PC-3 (cell line): Measurements from ENCODE around the gene GATA2. TPM values are rescaled to one million over a fixed set of nuclear protein-coding genes. Genes with fewer than 3 reads are reported as not detected.

Experiments used
- ATAC-seq: fragments of 200-7000 bp; cut with Tn5 transposase; 2 replicates; pipeline ENCODE4 v1.9.1; 2020; ENCODE audit warnings: mild to moderate bottlenecking, moderate library complexity
- Bru-seq: library from RNA; stranded (reverse); fragments of 400-500 nt; gene quantifications from one replicate; lab custom pipeline; 2021; lab: Mats Ljungman, UMichigan
- BruChase-seq, 2 experiments: library from RNA; stranded (reverse); fragments of 400-500 nt; gene quantifications; one replicate each; lab custom pipeline; 2021; lab: Mats Ljungman, UMichigan
- BruUV-seq: library from RNA; stranded (reverse); fragments of 400-500 nt; replicated peaks from 2 replicates; lab custom pipeline; 2021; lab: Mats Ljungman, UMichigan
- CTCF ChIA-PET: fragments of 300-600 bp; sonication (Branson Sonifier 250); formaldehyde crosslinking; loops from one replicate; lab custom pipeline; 2022; ENCODE audit warnings: antibody characterized with exemption; lab: Charles Lee
- POLR2A ChIA-PET: fragments of 300-600 bp; sonication (Branson Sonifier 250); formaldehyde crosslinking; loops from one replicate; lab custom pipeline; 2022; ENCODE audit warnings: antibody characterized with exemption; ENCODE audit not compliant: unreplicated experiment; lab: Charles Lee
- DNase-seq: peaks from one replicate; pipeline ENCODE4 v3.0.0-alpha.2; 2015
- H2AFZ ChIP-seq: fragments of 300-600 bp; sonication (generic); 2 replicates; pipeline ENCODE4 v1.6.0; 2016; ENCODE audit warnings: antibody characterized with exemption, low read length
- H3F3A ChIP-seq: fragments of 300-600 bp; sonication (generic); one replicate; pipeline ENCODE4 v1.6.0; 2017; ENCODE audit warnings: antibody characterized with exemption, low read length, control low read depth, mild to moderate bottlenecking; ENCODE audit not compliant: unreplicated experiment
- H3K27ac ChIP-seq: fragments of 300-600 bp; sonication (generic); 2 replicates; pipeline ENCODE4 v1.5.1; 2016; ENCODE audit warnings: mild to moderate bottlenecking, low read length
- H3K27me3 ChIP-seq: fragments of 300-600 bp; sonication (generic); 2 replicates; pipeline ENCODE4 v1.6.1; 2016; ENCODE audit warnings: low read length, mixed read lengths
- H3K36me3 ChIP-seq: fragments of 300-600 bp; sonication (generic); 2 replicates; pipeline ENCODE4 v1.6.1; 2016; ENCODE audit warnings: low read depth, mixed run types, low read length, mixed read lengths
- H3K4me1 ChIP-seq: fragments of 300-600 bp; sonication (generic); 2 replicates; pipeline ENCODE4 v1.5.1; 2016; ENCODE audit warnings: low read length; ENCODE audit not compliant: insufficient read depth
- H3K4me2 ChIP-seq: fragments of 300-600 bp; sonication (generic); 2 replicates; pipeline ENCODE4 v1.6.0; 2016; ENCODE audit warnings: low read length
- H3K4me3 ChIP-seq: fragments of 300-600 bp; sonication (generic); 2 replicates; pipeline ENCODE4 v1.5.1; 2016; ENCODE audit warnings: mild to moderate bottlenecking, low read length, mixed read lengths
- H3K79me2 ChIP-seq: fragments of 300-600 bp; sonication (generic); 2 replicates; pipeline ENCODE4 v1.6.1; 2017; ENCODE audit warnings: low read length, mixed read lengths
- H3K9ac ChIP-seq: fragments of 300-600 bp; sonication (generic); 2 replicates; pipeline ENCODE4 v1.6.0; 2016; ENCODE audit warnings: mild to moderate bottlenecking, low read length
- H3K9me2 ChIP-seq: fragments of 300-600 bp; sonication (generic); replicated peaks from 2 replicates; pipeline ENCODE4 v1.6.1; 2016; ENCODE audit warnings: mixed run types, low read length, mixed read lengths
- H3K9me3 ChIP-seq: fragments of 300-600 bp; sonication (generic); 2 replicates; pipeline ENCODE4 v1.6.1; 2016; ENCODE audit warnings: low read length, mixed read lengths
- H4K20me1 ChIP-seq: fragments of 300-600 bp; sonication (generic); 2 replicates; pipeline ENCODE4 v1.6.1; 2016; ENCODE audit warnings: low read length, mixed read lengths
- EZH2 ChIP-seq: fragments of 300-600 bp; sonication (generic); IDR thresholded peaks from one replicate; pipeline ENCODE4 v1.6.1; 2017; ENCODE audit warnings: antibody characterized with exemption, mild to moderate bottlenecking, low read length; ENCODE audit not compliant: unreplicated experiment
- EZH2phosphoT487 ChIP-seq: fragments of 300-600 bp; sonication (generic); IDR thresholded peaks from 2 replicates; pipeline ENCODE4 v1.6.1; 2018; ENCODE audit warnings: mild to moderate bottlenecking, antibody characterized with exemption, low read length, borderline replicate concordance
- intact Hi-C: fragments of 100-400 bp; cut with micrococcal nuclease; formaldehyde crosslinking; loops from 2 replicates; pipeline ENCODE4 v1.9.0; 2023
- long read RNA-seq: library from polyadenylated mRNA; unstranded; transcript quantifications from one replicate; pipeline ENCODE4 v2.0.0, GENCODE V29; 2021; ENCODE audit not compliant: unreplicated experiment
- total RNA-seq: library from RNA; depleted of rRNA; stranded (reverse); fragments of >200 nt; gene quantifications from 2 replicates; pipeline ENCODE4 v1.2.3, GENCODE V29; 2014; rRNA removed
- TF ChIP-seq, protein P1 (sequence below): fragments of 300-600 bp; sonication (generic); conservative IDR thresholded peaks from 2 replicates; pipeline ENCODE4 v1.5.1; 2017; ENCODE audit warnings: antibody characterized with exemption, low read depth, mild to moderate bottlenecking, low read length

The GATA2 gene
- total RNA-seq (26.8 and 32.4 TPM in 2 replicates), Bru-seq, nascent RNA (percentile 62 among the genes with signal in this experiment), BruChase-seq, experiment 1, labeled RNA remaining after a 6-hour chase (percentile 82 among the genes with signal in this experiment), BruChase-seq, experiment 2, labeled RNA remaining after a 2-hour chase (percentile 79 among the genes with signal in this experiment)
- long read RNA-seq, partial matches to known transcripts, result 78 of 143 reads
- long read RNA-seq, other reads (novel, unspliced or antisense), result 62 of 143 reads

- Histone ChIP-seq H3K4me1 (no peaks in the 10 kb centered on the region; the same call in 1 of the 2 replicates), H3K27me3 (no peaks in the 10 kb centered on the region), H3K9me2 (no peaks in the 10 kb centered on the region), H2AFZ (peak within 1 kb of the TSS; percentile 51; the same call in 1 of the 2 replicates), H3K36me3 (no peaks in the 10 kb centered on the region), H3K27ac (no peak within 1 kb of the TSS), H3K4me2 (peak within 1 kb of the TSS; percentile 92), H3F3A (no peaks in the 10 kb centered on the region), H3K9me3 (no peaks in the 10 kb centered on the region), H3K79me2 (peaks cover 60% of the 10 kb centered on the region), H3K4me3 (peak within 1 kb of the TSS; percentile 93), H4K20me1 (no peaks in the 10 kb centered on the region), H3K9ac (peak within 1 kb of the TSS; percentile 84)
- ChIA-PET CTCF (interaction anchor here (0.6 kb wide), 1 partner anchor 109 kb away, joined by 3 read pairs; no protein-coding TSS in a partner anchor), POLR2A (interaction anchor here (0.7 kb wide), 1 partner anchor 850 kb away, joined by 3 read pairs; no protein-coding TSS in a partner anchor)
- DNase-seq (peak; percentile 55), ATAC-seq (peak; percentile 18)
- BruUV-seq, result no TSS peak
- TF ChIP-seq EZH2 (no peak), EZH2phosphoT487 (no peak)
- TF ChIP-seq, protein P1, sequence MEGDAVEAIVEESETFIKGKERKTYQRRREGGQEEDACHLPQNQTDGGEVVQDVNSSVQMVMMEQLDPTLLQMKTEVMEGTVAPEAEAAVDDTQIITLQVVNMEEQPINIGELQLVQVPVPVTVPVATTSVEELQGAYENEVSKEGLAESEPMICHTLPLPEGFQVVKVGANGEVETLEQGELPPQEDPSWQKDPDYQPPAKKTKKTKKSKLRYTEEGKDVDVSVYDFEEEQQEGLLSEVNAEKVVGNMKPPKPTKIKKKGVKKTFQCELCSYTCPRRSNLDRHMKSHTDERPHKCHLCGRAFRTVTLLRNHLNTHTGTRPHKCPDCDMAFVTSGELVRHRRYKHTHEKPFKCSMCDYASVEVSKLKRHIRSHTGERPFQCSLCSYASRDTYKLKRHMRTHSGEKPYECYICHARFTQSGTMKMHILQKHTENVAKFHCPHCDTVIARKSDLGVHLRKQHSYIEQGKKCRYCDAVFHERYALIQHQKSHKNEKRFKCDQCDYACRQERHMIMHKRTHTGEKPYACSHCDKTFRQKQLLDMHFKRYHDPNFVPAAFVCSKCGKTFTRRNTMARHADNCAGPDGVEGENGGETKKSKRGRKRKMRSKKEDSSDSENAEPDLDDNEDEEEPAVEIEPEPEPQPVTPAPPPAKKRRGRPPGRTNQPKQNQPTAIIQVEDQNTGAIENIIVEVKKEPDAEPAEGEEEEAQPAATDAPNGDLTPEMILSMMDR, result 0 out of 2 replicates have a peak, but pooled peaks have one; percentile 32
- intact Hi-C loops, result no loop called here
These were observed at the start of gene GATA2 for GRCh38 chr3:128492671-128493569. Gene GATA2, minus strand, starts transcription at chr3:128493201. Its CDS starts 6,170 bp downstream, at chr3:128487031.

DNA sequence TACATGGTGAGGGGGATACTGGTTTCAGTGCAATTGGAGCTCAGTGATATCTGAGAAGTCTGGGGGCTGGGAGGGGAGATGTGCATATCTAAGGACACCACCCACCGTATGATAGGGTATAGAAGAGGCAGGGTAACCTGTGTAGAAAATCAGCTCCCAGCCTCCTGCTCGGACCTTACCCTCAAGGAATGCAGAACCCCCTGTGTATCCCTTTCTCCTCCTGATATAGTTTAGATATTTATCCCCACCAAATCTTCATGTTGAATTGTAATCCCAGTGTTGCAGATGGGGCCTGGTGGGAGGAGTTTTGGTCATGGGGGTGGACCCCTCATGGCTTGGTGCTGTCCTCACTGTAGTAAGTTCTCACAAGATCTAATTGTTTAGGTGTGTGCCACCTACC, 48.2 kb upstream of the GATA2 start:
- ChIA-PET CTCF (no interaction called here), POLR2A (no interaction called here)
- Histone ChIP-seq H3K4me3 (no peak overlapping the region), H3K4me2 (no peak overlapping the region), H3K9ac (no peak overlapping the region), H3K79me2 (no peaks in the 10 kb centered on the region), H3K36me3 (no peaks in the 10 kb centered on the region), H2AFZ (no peak overlapping the region), H3K27me3 (no peaks in the 10 kb centered on the region), H4K20me1 (no peaks in the 10 kb centered on the region), H3K4me1 (no peaks in the 10 kb centered on the region), H3F3A (no peaks in the 10 kb centered on the region), H3K27ac (no peak overlapping the region), H3K9me2 (no peaks in the 10 kb centered on the region), H3K9me3 (no peaks in the 10 kb centered on the region)
- intact Hi-C loops, result no loop called here
- ATAC-seq (no peak), DNase-seq (no peak)
- no TSS peak for BruUV-seq
- TF ChIP-seq EZH2phosphoT487 (no peak), EZH2 (no peak)
- TF ChIP-seq, protein P1, result no peak
